Natural killer cell (primary cell): ENCODE measurements around the gene MED12L. TPM values are rescaled to one million over a fixed set of nuclear protein-coding genes. Genes with fewer than 3 reads are reported as not detected.

Source experiments
- ATAC-seq, 3 donors: fragments of 150-1000 bp in 2 of 3; fragments of 200-7000 bp in 1 of 3; cut with Tn5 transposase; 1 replicate in 1 of 3; 2 replicates in 2 of 3; pipeline ENCODE4 v1.10.0; 2021; ENCODE audit warnings: mild to moderate bottlenecking in 2 of 3, moderate library complexity in 2 of 3
- DNase-seq, 2 donors: peaks; one replicate each; pipeline versions ENCODE4 v3.0.0 to v3.0.0-alpha.2; 2013 to 2021; ENCODE audit warnings: mixed read lengths in 1 of 2
- H3K27ac ChIP-seq: one replicate; pipeline ENCODE4 v1.5.1; 2013; ENCODE audit warnings: mild to moderate bottlenecking, low read length
- H3K27me3 ChIP-seq: one replicate; pipeline ENCODE4 v1.6.1; 2013; ENCODE audit warnings: low read length; ENCODE audit not compliant: control insufficient read depth, insufficient read depth
- H3K36me3 ChIP-seq: one replicate; pipeline ENCODE4 v1.6.1; 2013; ENCODE audit warnings: low read length; ENCODE audit not compliant: control insufficient read depth, insufficient read depth
- H3K4me1 ChIP-seq: one replicate; pipeline ENCODE4 v1.6.1; 2013; ENCODE audit warnings: low read length; ENCODE audit not compliant: control insufficient read depth, insufficient read depth
- H3K4me3 ChIP-seq: one replicate; pipeline ENCODE4 v1.5.1; 2013; ENCODE audit warnings: low read length
- H3K9me3 ChIP-seq: one replicate; pipeline ENCODE4 v1.6.1; 2013; ENCODE audit warnings: low read length; ENCODE audit not compliant: control insufficient read depth, insufficient read depth
- H3K27ac Mint-ChIP-seq, 2 donors: one replicate each; pipeline ENCODE4 v1.8.0; 2022; ENCODE audit warnings: mild to moderate bottlenecking in 2 of 2, mixed read lengths in 2 of 2, moderate library complexity in 1 of 2
- H3K27me3 Mint-ChIP-seq, 2 donors: one replicate each; pipeline ENCODE4 v1.8.0; 2022; ENCODE audit warnings: low read depth in 2 of 2, mixed read lengths in 2 of 2
- H3K36me3 Mint-ChIP-seq: one replicate; pipeline ENCODE4 v1.8.0; 2022; ENCODE audit warnings: mixed read lengths
- H3K4me1 Mint-ChIP-seq, 2 donors: one replicate each; pipeline ENCODE4 v1.8.0; 2022; ENCODE audit warnings: mixed read lengths in 2 of 2
- H3K4me3 Mint-ChIP-seq: one replicate; pipeline ENCODE4 v1.8.0; 2022; ENCODE audit warnings: mild to moderate bottlenecking, moderate library complexity, mixed read lengths
- H3K9me3 Mint-ChIP-seq, 2 donors: one replicate each; pipeline ENCODE4 v1.8.0; 2022; ENCODE audit warnings: mixed read lengths in 2 of 2
- CTCF ChIP-seq: fragments of 200-600 bp; IDR thresholded peaks from one replicate; pipeline ENCODE4 v1.8.0; 2022; ENCODE audit warnings: antibody characterized with exemption
- WGBS: methylation state at CpG from one replicate; pipeline ENCODE4 v1.1.7; 2013; ENCODE audit warnings: missing lambda C conversion rate; ENCODE audit not compliant: insufficient coverage; 5-methylcytosine and 5-hydroxymethylcytosine counted together
- intact Hi-C: fragments of 100-400 bp; cut with micrococcal nuclease; formaldehyde crosslinking; loops from one replicate; pipeline ENCODE4 v1.14.2; 2022
- total RNA-seq, 4 donors: library from RNA; stranded (reverse); fragments of 120-200 nt in 1 of 4; gene quantifications; one replicate each; pipeline versions ENCODE4 v1.2.3 to v1.2.4, GENCODE V29; 2013 to 2022

MED12L gene
- total RNA-seq, 3 donors from 2014 or later (not counting 1 experiment from before 2014, with no cell fraction given), result 3.0 to 6.5 (median 3.0) TPM

GRCh38 chr3:151086484-151087456 lies 1.3 kb downstream of the MED12L start:
- H3K27me3 Mint-ChIP-seq, result peaks cover 25 to 35% of the 10 kb centered on the region in 2 donors
- peaks cover 6% of the 10 kb centered on the region for H3K27me3 ChIP-seq
- H3K4me3 Mint-ChIP-seq, result peak overlapping the region; percentile 93
- no peaks in the 10 kb centered on the region for H3K9me3 ChIP-seq
- H3K27ac ChIP-seq, result no peak overlapping the region
- peaks cover 19% of the 10 kb centered on the region for H3K4me1 ChIP-seq
- H3K36me3 Mint-ChIP-seq, result no peaks in the 10 kb centered on the region
- ATAC-seq, result peak; percentile 72 to 78 (median 77)
- peaks cover 11 to 14% of the 10 kb centered on the region in 2 donors for H3K4me1 Mint-ChIP-seq
- no peaks in the 10 kb centered on the region for H3K36me3 ChIP-seq
- H3K4me3 ChIP-seq, result peak overlapping the region; percentile 50
- no peaks in the 10 kb centered on the region for H3K9me3 Mint-ChIP-seq
- DNase-seq, result peak; percentile 34 to 78
- WGBS, result 2% methylated on average over 80 of the region's 81 CpGs
- TF ChIP-seq CTCF, result peak; percentile 18
- peak overlapping the region in 1 of 2 donors; percentile 78 for H3K27ac Mint-ChIP-seq
- intact Hi-C loops, result no loop called here

DNA sequence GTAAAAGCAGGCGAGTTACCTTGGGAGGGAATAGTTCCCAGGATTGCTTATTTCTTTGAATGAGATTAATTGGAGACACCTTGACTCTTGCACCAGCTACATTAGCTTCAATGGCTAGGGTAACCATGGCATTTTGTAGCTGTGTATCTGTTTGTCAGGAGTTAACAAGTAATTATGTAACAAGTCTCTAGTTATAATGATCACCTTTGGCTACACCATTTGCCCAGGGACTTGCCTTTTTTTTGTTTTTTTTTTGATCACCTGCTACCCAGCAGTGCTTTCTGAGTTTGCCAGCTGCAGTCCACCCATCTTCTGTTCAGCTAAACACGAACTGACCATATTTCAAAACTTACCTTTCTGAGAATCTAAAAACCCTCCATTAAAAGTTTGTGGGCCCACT lies 2.2 kb downstream of the MED12L start:
- Mint-ChIP-seq H3K27me3 (peaks cover 16 to 30% of the 10 kb centered on the region in 2 donors), H3K27ac (no peak overlapping the region), H3K4me3 (peak overlapping the region; percentile 86), H3K9me3 (no peaks in the 10 kb centered on the region), H3K4me1 (peaks cover 11 to 14% of the 10 kb centered on the region in 2 donors), H3K36me3 (no peaks in the 10 kb centered on the region)
- Histone ChIP-seq H3K27ac (no peak overlapping the region), H3K4me3 (no peak overlapping the region), H3K36me3 (no peaks in the 10 kb centered on the region), H3K27me3 (peaks cover 2% of the 10 kb centered on the region), H3K9me3 (no peaks in the 10 kb centered on the region), H3K4me1 (peaks cover 19% of the 10 kb centered on the region)
- WGBS, result 79% methylated on average over 2 of the region's 2 CpGs
- DNase-seq (no peak), ATAC-seq (no peak)
- TF ChIP-seq CTCF, result no peak
- intact Hi-C loops, result no loop called here

DNA sequence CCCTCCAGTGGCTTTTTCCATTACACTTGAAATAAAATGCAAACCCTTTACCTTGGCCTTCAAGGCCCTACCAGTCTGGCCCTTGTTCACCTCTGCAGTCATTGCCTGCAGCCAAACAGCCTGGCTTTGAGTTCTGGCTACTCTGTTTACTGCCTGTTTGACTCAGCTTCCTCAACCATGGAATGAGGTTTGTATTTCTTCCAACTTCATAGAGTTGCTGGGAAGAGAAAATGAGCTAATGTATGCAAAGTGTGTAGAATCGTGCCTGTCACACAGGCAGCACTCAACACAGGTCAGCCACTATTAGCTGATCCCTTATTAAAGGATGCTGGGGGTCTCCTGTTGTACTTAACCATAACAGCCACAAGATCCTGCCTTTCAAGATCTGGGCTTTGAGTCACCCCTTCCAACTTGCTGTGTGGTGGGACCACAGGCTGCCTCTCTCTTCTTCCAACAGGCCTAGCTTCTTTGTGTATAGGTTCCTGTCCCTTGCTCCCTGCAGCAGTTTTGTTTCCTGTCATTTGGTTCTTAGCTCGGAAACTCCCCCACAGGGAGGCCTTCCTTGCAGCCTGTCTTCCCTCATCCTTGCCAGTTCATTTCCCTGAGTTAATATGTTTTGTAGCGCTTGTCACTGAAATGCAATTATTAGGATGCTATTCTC lies 6.4 kb downstream of the MED12L start:
- Histone ChIP-seq H3K9me3 (no peaks in the 10 kb centered on the region), H3K27me3 (no peaks in the 10 kb centered on the region), H3K36me3 (no peaks in the 10 kb centered on the region), H3K4me1 (peaks cover 3% of the 10 kb centered on the region), H3K27ac (no peak overlapping the region), H3K4me3 (no peak overlapping the region)
- Mint-ChIP-seq H3K27ac (no peak overlapping the region), H3K36me3 (no peaks in the 10 kb centered on the region), H3K4me1 (peaks cover 6 to 7% of the 10 kb centered on the region in 2 donors), H3K27me3 (peaks cover 10 to 14% of the 10 kb centered on the region in 2 donors), H3K4me3 (no peak overlapping the region), H3K9me3 (no peaks in the 10 kb centered on the region)
- 91% methylated on average over 3 of the region's 3 CpGs for WGBS
- intact Hi-C loops, result no loop called here
- ATAC-seq, result no peak
- TF ChIP-seq CTCF, result no peak
- DNase-seq, result no peak
